RWPE1 (cell line): ENCODE measurements around the gene NPIPA3.
"Not testable (repeated sequence)": the region's sequence is repeated elsewhere in the genome, so short reads cannot be mapped to it uniquely, and the experiment has no call there.

Experiments
- CTCF ChIA-PET: fragments of 350-600 bp; sonication (Branson Sonifier 250); formaldehyde crosslinking; extraction: SDS; loops from one replicate; lab custom pipeline; 2021; lab: Yijun Ruan, JAX
- POLR2A ChIA-PET: fragments of 400-600 bp; formaldehyde crosslinking; extraction: SDS; loops from one replicate; lab custom pipeline; 2020; ENCODE audit warnings: antibody characterized with exemption; ENCODE audit not compliant: low non-redundant PET; lab: Yijun Ruan, JAX
- DNase-seq: peaks from one replicate; pipeline ENCODE4 v3.0.0; 2012; ENCODE audit warnings: low spot score
- H3K27ac ChIP-seq: fragments of 450-650 bp; 2 replicates; pipeline ENCODE4 v1.5.1; 2017

The NPIPA3 gene

DNA sequence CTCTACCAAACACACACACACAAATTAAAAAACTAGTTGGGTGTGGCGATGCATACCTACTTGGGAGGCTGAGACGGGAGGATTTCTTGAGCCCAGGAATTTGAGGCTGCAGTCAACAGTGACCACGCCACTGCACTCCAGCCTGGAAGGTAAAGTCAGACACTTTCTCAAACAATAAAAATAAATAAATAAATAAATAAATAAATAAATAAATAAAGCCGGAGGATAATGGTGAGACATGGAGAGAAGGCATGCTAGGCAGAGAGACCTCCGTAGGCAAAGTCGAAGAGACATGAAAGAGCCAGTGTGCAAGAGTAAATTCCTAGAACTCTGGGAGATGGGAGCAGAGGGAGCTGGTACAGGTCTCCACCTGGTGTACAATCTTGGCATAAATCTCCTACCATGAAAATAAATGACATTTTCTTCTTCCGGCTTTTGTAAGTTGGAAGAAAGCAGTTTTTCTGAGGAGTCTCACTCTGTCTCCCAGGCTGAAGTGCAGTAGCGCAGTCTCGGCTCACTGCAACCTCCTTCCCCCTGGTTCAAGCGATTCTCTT lies 37.7 kb downstream of the NPIPA3 start:
- CTCF ChIA-PET, H3K27ac ChIP-seq, POLR2A ChIA-PET, DNase-seq: not testable (repeated sequence)

DNA sequence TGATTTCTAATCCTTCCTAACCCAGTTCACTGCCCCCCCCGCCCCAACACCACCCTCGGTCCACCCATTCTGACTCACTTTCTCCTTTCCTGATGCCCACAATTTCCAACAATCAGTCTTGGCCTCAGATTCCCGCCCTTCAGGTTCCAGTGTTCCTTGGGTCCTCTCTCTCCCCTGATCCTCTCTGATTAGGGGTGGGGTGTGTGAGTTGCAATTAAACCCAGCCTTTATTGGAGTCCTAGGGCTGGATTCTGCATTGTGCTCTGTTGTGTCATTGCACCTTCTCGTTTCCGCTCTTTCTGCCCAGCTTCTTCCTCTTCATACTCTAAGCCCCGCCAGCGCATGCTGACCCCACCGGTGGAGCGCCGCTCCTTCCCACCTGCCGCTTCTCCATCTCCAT lies 38.6 kb downstream of the NPIPA3 start:
- DNase-seq, POLR2A ChIA-PET: not testable (repeated sequence)

DNA sequence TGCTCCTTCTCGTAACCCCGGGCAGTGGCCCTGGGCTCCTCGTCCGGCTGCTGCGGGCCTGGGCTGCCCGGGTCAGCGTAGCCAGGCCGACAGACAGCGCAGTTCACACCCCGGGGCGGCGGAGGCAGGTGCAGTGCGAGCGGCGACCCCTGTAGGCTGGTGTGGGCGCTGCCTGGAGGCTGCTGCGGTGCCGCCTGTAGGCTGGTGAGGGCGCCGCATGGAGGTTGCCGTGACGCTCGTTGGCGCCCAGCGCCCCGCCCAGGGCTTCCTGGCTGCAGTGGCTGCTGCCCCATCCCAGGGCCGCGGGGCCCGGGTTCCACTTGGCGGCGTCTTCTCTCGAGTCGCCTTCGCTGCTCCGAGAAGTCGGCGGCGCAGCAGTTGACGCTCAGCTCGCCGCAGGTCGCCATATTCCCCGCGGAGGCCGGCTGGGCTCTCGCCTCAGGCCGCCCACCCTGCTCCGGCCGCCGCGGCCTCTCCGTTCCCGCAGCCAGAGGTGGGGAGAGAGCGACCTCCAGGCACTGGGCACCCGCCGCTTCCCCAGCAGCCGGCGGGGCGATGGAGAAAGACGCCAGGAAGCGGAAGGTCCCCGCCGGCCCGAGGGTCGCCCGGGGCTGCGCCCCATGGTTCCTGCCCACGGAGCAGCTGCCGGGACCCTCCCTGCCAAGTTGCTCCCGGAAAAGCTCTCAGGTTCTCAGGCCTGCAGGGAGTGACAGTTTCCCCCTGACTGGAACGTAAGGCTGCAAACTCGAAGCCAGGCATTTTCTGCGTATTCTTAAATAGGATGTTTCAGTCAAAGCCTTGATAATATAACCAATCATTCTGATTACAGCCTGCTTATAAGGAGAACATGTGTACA lies 39.3 kb downstream of the NPIPA3 start, which contains the start of gene NPIPA2:
NPIPA2 (plus strand) TSS at position 261 of the 856 bp plus-strand sequence. CDS start 5,533 bp downstream, outside the sequence.
- CTCF ChIA-PET, H3K27ac ChIP-seq, POLR2A ChIA-PET, DNase-seq: not testable (repeated sequence)

More for the DNA sequence above, 38.6 kb downstream of the NPIPA3 start:
- CTCF ChIA-PET, H3K27ac ChIP-seq: not testable (repeated sequence)

DNA sequence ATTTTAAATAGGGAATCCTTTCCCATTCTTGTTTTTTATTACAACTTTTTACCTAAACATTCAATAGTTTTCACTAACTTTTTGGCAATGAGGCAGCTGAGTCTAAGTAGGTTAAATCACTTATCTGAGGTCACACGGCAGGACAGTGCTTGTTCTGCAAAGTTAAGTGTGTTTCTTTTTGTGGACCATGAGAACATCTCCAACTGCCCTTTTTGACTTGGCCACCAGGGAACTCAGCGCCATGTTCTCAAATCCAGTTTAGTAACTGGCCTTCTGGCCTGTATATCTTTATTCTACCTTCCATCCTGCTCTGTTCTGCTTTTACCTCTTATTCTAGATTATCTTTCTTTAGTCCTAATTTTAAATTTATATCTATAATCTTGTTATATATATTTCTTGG lies 70.4 kb downstream of the NPIPA3 start:
- H3K27ac ChIP-seq, POLR2A ChIA-PET, DNase-seq, CTCF ChIA-PET: not testable (repeated sequence)

DNA sequence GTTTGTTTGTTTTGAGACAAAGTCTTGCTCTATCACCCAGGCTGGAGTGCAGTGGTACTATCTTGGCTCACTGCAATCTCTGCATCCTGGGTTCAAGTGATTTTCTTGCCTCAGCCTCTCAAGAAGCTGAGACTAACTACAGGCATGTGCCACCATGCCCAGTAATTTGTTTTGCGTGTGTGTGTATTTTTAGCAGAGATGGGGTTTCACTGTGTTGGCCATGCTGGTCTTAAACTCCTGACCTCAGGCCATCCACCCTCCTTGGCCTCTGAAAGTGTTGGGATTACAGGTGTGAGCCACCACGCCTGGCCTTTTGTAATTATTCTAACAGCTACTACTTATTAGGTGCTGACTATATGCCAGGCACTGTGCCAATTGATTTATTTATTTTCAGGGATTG lies 72.4 kb downstream of the NPIPA3 start:
- DNase-seq, H3K27ac ChIP-seq, CTCF ChIA-PET, POLR2A ChIA-PET: not testable (repeated sequence)
